HG03108 (cell line): ENCODE data around the gene CNTNAP1.

ENCODE experiments used
- ATAC-seq: cut with Tn5 transposase; IDR thresholded peaks from one replicate; pipeline ENCODE4 v1.9.1; 2021; ENCODE audit warnings: moderate library complexity; ENCODE audit not compliant: unreplicated experiment

CNTNAP1 gene

GRCh38 chr17:42670789-42671657, 11.3 kb upstream of the CNTNAP1 start:
- ATAC-seq = no peak

DNA sequence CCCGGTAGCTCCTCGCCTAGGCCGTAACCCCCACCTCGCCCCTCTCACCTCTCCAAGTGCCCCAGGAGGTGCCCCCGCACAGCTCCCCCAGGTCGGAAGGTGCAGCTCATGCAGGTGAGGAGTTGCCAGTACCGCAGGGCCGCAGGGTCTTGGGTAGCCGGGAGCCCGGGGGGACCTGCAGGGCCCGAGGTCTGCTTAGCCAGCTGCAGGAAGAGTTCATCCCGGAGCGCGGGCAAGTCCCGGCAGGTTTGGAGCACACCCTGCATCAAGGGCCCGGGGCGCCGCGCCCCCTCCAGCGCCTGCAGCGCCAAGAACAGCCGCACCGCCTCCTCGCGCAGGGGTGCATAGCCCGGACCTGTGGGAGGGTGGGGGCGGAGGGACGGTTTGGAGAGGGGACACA, 10.3 kb upstream of the CNTNAP1 start:
- no peak for ATAC-seq

DNA sequence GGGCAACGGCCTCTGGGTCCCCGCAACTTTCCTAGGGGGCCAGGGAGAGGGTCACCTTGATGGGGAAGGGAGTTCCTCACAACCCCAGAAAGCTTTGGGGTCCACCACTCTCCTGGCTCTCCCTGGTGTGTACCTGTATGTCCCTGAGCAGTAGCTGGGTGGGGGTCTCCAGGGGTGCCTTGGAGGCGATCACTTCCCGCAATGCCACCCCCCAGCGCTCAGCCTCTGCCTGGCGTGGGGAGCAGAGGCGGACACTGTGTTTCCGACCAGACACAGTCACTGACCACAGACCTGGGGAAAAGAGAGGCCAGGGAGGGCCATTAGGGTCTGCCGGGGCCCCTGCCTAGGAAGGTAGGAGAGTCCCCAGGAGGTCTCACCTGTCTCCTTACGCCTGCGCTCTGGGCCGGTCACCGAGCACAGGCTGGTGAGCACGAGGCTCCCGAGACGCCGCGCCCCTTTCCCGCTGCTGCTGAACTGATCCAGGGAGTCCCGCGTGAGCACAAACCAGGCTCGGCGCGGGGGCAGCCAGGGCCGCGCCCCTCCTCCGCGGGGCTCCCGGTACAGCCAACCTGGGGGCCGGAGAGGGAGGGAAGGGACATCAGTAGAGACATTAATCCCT, 9.0 kb upstream of the CNTNAP1 start:
- ATAC-seq = no peak

DNA sequence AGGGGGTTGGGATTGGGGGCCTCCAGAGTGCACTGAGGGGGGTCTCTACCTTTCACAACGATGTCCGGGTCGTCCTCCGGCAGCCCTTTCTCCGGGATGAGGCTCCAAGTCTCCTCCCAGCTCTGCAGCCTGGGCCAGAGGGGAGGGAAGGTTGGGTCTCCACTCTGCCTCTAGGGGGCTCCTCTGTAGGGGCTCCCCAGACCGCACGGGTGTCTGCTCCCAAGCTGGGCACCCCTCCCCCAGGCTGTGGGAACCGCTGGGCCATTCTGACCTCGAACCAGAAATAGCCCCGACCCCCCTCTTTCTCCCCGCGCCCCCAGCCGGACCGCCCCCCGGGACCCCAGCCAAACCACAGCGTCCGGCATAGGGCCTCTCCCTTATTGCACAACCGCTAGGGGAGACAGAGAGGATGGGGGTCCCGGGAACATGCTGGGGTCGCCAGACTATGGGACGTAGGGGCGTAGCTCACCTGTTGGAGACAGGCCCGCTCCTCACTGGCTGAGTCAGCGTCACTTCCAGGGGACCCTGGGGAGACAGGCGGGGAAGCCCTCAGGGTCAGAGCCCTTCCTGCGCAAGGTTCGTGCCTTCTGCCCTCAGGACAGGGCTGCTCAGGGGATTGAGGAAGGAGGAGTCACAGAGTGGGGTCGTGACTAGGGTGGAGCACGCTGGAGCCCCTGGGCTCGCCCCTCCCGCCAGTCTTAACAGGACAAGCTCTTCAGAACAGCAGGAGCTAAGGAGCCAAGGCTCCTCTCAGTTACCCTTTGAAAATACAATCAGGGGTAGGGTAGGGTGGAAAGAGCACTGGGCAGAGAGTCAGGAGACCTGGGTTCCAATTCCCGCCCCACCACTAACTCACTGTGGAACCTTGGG, 8.2 kb upstream of the CNTNAP1 start:
- ATAC-seq = no peak

DNA sequence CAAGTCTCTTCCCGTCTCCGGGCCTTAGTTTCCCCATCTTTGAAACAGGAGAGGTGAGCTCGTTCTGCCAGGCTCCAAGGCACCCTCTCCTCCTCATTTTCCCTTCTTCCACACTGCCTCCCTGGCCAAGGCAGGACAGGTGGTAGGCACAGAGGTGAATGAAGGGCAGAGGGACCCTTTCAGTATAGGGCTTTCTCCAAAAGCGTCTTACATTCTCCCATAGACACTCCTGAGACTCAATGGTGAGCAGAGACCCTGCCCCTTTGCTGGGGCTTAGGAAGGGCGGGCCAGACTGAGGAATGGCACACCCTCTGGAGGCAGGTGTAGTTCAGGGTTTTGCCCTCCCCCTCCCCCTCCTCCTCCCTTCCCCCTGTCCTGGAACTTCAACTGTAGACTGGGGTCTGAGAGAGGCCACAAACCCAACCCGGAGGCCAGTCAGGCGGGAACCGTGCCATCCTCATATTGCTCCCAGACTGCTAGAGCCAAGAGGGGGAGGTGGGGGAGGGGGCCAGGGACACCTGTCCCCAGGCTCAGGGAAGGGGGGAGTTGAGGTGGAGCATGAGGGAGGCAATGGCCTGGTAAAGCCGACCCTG, 7.5 kb upstream of the CNTNAP1 start:
- no peak for ATAC-seq

DNA sequence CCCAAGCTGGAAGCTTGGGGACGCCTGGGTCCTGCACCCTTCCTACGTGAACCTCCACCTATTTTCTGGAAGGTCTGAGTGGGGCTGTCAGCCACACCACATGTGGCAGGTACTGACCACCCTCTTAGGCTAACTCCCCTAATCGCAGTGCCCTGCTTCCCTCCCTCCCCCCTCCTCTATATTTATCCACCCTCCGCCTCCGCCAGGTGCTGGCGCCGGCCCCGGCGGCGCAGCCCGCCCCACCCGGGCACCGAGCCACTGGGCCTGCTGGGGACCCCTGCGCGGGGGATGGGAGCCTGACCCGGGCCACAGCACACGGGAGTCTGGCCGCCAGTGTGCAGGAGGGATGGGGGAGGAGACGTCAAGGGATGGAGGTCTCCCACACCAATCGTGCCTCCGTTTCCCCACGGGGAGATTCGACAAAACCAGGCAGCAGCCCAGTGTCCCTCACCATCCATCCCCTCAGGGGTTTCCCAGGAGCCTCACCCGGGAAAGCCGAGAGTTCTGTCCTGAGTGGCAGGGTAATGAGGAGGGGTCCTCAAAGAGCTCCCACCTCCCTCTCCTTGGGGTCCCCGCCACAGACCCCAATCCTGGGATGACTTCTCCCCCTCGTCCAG, 6.9 kb upstream of the CNTNAP1 start:
- no peak for ATAC-seq

DNA sequence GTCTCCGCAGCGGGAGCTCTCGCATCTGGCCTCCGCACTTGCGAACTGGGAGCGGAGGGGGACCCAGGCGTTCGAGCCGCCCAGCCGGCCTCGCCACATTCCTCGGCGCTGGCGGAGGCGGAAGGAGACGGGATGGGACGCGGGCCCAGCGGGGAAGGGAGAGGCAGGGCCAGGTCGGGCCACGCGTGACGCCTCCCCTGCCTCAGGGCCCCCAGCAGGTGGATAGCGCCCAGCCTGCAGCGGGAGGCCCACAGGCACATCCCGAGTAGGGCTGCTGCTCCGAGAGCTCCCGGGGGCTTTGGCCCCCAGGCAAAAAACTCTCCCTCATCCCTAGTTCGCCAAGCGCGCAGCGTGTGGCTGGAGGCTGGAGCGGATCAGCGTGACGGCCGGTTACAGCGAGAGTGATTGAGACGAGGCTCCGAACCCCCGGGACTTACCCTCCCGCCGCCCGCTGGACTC, 6.3 kb upstream of the CNTNAP1 start:
- no peak for ATAC-seq

DNA sequence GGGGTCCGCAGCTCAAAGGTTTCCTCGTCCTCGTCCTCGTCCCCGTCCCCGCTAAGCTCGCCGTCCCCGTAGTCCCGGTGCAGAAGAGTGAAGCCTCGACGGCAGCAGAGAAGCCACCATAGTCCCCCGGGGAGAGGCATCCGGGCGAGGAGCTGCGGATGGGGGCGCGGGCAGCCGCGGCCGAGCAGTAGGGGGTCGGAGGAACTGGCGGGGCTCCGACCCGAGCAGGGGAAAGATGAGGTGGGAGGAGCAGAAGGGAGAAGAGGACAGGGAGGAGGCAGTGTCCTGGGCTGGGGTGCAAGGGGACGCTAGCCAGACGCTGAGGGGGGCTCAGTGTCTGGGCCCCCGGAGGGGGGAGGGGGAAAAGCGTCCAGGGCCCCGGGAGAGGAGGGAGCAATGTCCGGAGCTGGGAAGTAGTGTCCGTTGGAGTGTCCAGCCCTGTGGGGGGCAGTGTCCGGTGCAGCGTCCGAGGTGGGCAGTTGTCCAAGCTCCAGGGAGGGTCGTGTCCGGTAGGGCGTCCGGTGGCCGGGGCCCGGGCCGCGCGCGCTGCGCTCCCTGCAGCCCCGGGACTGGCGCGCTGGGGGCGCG, 5.8 kb upstream of the CNTNAP1 start, which contains the start of gene PLEKHH3:
Gene PLEKHH3, minus strand, starts transcription at position 571 of the 588 bp plus-strand sequence. Its CDS starts 431 bp downstream, at position 140.
- ATAC-seq = no peak

- ATAC-seq = peak; percentile 54
These were observed 5.1 kb upstream of the CNTNAP1 start for GRCh38 chr17:42677012-42677857.

DNA sequence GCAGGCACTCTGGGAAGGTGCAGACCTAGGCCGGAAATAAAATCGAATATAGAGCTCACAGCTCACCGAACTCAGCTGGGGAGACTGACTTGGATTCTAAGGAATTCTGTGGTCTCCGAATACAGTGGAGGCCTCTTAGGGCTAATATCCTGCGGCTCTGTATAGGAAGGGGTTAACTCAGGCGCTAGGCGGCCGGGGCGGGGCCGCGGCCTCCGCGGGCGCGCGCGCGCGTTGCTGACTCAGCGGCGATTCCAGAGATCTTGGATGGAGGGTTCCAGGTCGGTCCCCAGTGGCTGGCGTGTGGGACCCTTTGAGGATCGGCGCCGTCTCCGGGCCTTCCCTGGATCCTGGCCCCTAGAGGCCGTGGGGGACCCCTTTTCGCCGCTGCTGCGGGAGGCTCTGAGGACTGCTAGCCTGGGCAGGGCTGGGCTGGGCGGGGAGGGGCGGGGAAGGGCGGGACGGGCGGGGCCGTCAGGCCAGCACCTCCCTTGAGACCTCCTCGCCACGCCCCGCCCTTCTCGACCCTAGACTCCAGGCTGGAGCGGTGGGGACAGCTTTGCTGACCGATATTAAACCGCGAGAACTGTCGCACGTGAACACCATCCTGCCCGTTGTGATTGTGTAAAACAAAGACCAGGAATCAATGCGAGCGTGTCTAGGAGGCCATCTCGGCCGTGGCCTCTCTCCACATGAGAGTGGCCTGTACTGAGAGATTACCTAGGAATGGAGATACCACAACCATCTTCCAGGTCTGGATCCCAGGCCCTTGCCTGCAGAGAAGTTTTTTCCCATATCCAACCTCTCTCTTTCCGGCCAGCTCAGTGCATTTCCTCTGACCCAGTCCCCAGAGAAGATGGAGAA, 4.2 kb upstream of the CNTNAP1 start:
- ATAC-seq = no peak

DNA sequence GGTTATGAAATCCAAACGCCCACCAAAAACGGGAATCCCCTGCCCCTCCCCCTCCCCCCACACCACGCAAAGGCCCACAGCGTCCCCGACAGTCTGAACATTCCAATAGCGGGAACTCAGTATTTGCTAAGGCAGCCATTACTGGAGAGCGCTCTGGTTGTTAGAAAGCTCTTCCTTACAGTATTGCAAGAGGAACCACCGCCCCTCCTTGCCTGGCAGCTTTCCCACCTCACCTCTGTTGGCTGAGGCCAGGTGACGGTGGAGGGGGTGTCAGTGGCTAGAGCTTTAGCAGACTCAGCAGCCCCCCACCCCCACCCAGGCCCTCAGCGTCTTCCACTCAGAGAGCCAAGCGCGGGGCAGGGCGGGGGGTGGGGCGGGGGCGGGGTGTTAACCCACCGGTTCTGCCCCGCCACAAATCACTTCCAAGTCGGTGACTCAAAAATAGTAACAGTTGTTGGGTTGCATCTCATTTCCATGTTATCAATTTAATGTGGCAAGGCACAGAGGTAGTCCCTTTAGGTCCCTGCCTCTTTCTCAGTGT, 3.3 kb upstream of the CNTNAP1 start:
- no peak for ATAC-seq

DNA sequence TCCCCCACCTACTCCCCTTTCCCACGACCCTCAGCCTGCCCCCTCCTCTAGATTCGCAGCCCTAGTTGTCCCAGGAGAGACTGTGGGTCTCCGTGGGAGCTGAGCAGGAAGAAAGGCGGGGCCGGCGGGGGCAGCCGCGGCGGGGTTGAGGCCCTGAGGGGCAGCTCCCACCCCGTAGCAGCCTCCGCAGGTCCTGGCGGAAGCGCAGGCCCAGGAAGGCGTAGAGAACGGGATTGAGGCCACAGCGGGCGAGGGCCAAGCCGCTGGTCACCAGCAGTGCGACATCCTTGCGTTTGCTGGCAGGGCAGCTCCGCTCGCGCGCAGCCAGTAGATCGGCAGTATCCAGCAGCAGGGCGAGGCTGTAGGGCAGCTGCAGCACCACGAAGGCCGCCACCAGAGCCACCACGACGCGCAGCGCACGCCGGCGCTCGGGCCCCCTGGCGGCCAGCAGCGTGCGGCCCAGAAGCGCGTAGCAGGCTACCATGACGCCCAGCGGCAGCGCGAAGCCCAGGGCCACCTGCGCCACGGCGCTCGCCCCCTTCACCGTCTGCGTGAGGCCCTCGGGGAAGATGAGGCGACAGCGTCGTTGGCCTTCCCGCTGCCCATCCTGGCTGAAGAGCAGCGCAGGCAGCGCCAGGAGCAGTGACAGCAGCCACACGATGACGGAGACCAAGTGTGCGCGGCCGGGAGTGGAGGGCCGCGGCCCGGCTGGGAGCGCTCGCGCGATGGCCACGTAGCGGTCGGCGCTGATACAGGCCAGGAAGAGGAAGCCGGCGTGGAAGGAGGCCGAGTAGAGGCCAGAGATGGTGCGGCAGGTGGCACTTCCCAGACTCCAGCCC, 2.6 kb upstream of the CNTNAP1 start:
- peak; percentile 17 for ATAC-seq

DNA sequence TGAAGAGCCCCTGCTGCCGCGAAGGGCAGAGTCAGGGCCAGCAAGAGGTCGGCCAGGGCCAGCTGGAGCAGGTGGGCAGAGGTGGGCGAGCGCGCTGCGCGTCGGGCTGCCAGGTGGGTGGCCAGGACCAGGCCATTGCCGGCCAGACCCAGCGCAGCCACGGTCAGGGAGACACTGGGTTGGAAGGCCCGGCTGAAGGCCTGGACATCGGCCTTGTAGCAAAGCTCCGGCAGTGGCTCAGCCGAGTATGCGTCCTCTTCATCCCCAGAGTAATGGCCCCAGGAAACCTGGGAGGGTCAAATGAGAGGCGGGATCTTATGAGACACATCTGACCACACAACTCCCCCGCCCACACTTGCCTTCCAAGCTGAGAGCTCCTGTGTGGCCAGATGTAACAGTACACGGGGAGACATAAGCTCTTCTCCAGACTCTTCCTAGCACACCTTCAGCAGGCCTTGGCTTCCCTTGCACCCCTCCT, 2.0 kb upstream of the CNTNAP1 start:
- ATAC-seq = no peak

DNA sequence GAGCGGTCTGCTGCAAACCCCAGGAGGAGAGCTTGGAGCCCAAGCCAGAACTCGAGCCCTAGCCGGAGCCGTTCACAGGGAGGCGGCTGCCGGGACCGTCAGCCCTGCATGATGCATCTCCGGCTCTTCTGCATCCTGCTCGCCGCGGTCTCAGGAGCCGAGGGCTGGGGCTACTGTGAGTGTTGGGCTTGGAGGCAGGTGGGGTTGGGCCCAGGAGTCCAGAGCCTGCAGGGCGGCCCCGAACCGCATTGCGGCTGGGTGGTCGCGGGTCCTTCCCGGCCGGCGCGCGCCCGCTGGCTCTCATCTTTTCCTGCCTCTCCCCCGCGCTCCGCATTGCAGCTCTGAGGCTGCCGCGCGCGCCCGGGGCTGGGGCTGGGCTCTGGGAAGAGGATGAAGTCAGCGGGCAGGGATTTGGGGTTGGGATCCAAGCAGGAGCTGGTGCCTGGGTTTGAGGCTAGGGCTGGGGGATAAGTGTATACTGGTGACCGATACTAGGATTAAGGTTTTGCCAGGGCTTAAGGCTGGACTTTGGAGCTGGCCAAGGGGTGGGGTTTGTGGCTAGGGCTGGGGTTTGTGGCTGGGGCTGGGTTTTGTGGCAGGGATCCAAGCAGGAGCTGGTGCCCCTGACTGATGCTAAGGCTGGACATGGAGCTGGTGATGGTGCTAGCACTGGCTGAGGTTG, 532 bp downstream of the CNTNAP1 start:
- no peak for ATAC-seq

DNA sequence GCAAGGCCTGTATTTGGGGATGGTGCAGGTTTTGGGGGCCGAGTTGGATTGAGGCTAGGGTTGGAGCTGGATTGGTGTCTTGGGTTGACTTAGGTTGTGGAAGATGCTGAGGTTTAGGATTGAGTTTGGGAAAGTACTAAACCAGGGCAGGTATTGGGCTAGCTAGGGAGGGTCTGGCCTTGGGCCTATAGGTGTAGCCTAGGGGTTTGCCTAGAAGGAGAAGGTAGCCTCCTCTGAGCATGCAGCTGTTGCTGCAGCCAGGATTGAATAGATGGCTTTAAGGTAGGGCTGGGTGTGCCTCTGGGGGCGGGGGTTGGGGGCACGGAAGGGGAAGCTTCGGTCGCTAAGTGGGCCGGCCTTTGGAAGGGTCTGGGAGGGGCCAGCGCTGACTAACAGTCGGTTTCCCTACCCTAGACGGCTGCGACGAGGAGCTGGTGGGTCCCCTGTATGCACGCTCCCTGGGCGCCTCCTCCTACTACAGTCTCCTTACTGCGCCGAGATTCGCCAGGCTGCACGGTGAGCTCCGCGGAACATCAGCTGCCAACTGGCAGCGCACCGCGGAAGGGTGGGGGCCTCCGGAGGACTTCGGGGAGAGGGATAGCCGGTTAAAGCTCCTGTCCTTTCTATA, 1.2 kb downstream of the CNTNAP1 start:
- no peak for ATAC-seq
